Caco-2 (cell line): ENCODE measurements around the gene HMCN1. TPM values are rescaled to one million over a fixed set of nuclear protein-coding genes. Genes with fewer than 3 reads are reported as not detected.

Source experiments
- BruUV-seq: library from RNA; stranded (reverse); fragments of 400-500 nt; replicated peaks from 2 replicates; lab custom pipeline; 2021; lab: Mats Ljungman, UMichigan
- CTCF ChIA-PET: fragments of 300-600 bp; sonication (Branson Sonifier 250); formaldehyde crosslinking; loops from one replicate; lab custom pipeline; 2022; ENCODE audit warnings: antibody characterized with exemption; lab: Charles Lee
- POLR2A ChIA-PET: fragments of 300-600 bp; sonication (Branson Sonifier 250); formaldehyde crosslinking; loops from one replicate; lab custom pipeline; 2022; ENCODE audit warnings: antibody characterized with exemption; lab: Charles Lee
- DNase-seq, 2 experiments: peaks; one replicate each; pipeline versions ENCODE4 v3.0.0 to v3.0.0-alpha.2; 2020 to 2022
- H3K27me3 ChIP-seq: replicated peaks from 2 replicates; pipeline ENCODE4 v1.6.0; 2011; ENCODE audit warnings: low read length; ENCODE audit not compliant: control insufficient read depth, insufficient read depth
- H3K36me3 ChIP-seq: 2 replicates; pipeline ENCODE4 v1.5.1; 2011; ENCODE audit warnings: low read length; ENCODE audit not compliant: control insufficient read depth, insufficient read depth
- H3K4me1 ChIP-seq: fragments of 250-450 bp; sonication (Bioruptor Pico); 2 replicates; pipeline ENCODE4 v1.5.1; 2020; ENCODE audit warnings: mild to moderate bottlenecking
- H3K4me3 ChIP-seq: 2 replicates; pipeline ENCODE4 v1.5.1; 2011; ENCODE audit warnings: low read depth, mild to moderate bottlenecking, control low read depth, low read length
- H3K9me3 ChIP-seq: fragments of 250-450 bp; sonication (Bioruptor Pico); 2 replicates; pipeline ENCODE4 v1.5.1; 2020; ENCODE audit warnings: mild to moderate bottlenecking, moderate library complexity
- H3K27ac Mint-ChIP-seq: one replicate; pipeline ENCODE4 v1.8.0; 2022; ENCODE audit warnings: mixed read lengths; ENCODE audit not compliant: unreplicated experiment
- H3K27me3 Mint-ChIP-seq: one replicate; pipeline ENCODE4 v1.8.0; 2022; ENCODE audit warnings: mixed read lengths; ENCODE audit not compliant: insufficient read depth, unreplicated experiment
- H3K36me3 Mint-ChIP-seq: one replicate; pipeline ENCODE4 v1.8.0; 2022; ENCODE audit warnings: mild to moderate bottlenecking, mixed read lengths; ENCODE audit not compliant: insufficient read depth, unreplicated experiment
- H3K4me1 Mint-ChIP-seq: one replicate; pipeline ENCODE4 v1.8.0; 2022; ENCODE audit warnings: low read depth, mixed read lengths; ENCODE audit not compliant: unreplicated experiment
- H3K4me3 Mint-ChIP-seq: one replicate; pipeline ENCODE4 v1.8.0; 2022; ENCODE audit warnings: mild to moderate bottlenecking, moderate library complexity, mixed read lengths; ENCODE audit not compliant: unreplicated experiment
- H3K9me3 Mint-ChIP-seq: one replicate; pipeline ENCODE4 v1.8.0; 2022; ENCODE audit warnings: mixed read lengths; ENCODE audit not compliant: unreplicated experiment
- intact Hi-C: fragments of 100-400 bp; cut with micrococcal nuclease; formaldehyde crosslinking; loops from one replicate; pipeline ENCODE4 v1.10.0; 2022; ENCODE audit not compliant: unreplicated experiment
- total RNA-seq: library from RNA; stranded (reverse); gene quantifications from 2 replicates; pipeline ENCODE4 v1.2.3, GENCODE V29; 2022
- TF ChIP-seq, protein P1 (sequence below), 2 experiments: fragments of 200-600 bp in 1 of 2; IDR thresholded peaks; 1 replicate in 1 of 2; 2 replicates in 1 of 2; pipeline versions ENCODE4 v1.5.1 to v1.8.0; 2011 to 2022; ENCODE audit warnings: antibody characterized with exemption in 1 of 2, control low read depth in 1 of 2, inconsistent platforms in 1 of 2, low read depth in 1 of 2, low read length in 1 of 2, mild to moderate bottlenecking in 1 of 2, moderate library complexity in 1 of 2; ENCODE audit not compliant: insufficient read depth in 1 of 2, severe bottlenecking in 1 of 2, unreplicated experiment in 1 of 2

Gene HMCN1
- total RNA-seq, 1 experiment from 2014 or later: 0.02 TPM

GRCh38 chr1:186122837-186123236, 388.6 kb downstream of the HMCN1 start:
- Histone ChIP-seq H3K4me1 (no peaks in the 10 kb centered on the region), H3K27me3 (no peaks in the 10 kb centered on the region), H3K36me3 (no peaks in the 10 kb centered on the region), H3K9me3 (no peaks in the 10 kb centered on the region), H3K4me3 (no peak overlapping the region)
- intact Hi-C loops: no loop called here
- ChIA-PET POLR2A (no interaction called here), CTCF (no interaction called here)
- no peaks in the 10 kb centered on the region for H3K36me3 Mint-ChIP-seq
- no peak for DNase-seq
- no TSS peak for BruUV-seq
- H3K27ac Mint-ChIP-seq: no peak overlapping the region
- TF ChIP-seq, protein P1, sequence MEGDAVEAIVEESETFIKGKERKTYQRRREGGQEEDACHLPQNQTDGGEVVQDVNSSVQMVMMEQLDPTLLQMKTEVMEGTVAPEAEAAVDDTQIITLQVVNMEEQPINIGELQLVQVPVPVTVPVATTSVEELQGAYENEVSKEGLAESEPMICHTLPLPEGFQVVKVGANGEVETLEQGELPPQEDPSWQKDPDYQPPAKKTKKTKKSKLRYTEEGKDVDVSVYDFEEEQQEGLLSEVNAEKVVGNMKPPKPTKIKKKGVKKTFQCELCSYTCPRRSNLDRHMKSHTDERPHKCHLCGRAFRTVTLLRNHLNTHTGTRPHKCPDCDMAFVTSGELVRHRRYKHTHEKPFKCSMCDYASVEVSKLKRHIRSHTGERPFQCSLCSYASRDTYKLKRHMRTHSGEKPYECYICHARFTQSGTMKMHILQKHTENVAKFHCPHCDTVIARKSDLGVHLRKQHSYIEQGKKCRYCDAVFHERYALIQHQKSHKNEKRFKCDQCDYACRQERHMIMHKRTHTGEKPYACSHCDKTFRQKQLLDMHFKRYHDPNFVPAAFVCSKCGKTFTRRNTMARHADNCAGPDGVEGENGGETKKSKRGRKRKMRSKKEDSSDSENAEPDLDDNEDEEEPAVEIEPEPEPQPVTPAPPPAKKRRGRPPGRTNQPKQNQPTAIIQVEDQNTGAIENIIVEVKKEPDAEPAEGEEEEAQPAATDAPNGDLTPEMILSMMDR (IDR thresholded peaks at IDR 0.05; ENCODE audit: insufficient read depth in 1 of 2, low read depth in 1 of 2, low read length in 1 of 2, severe bottlenecking in 1 of 2, unreplicated experiment in 1 of 2): no peak
- no peaks in the 10 kb centered on the region for H3K9me3 Mint-ChIP-seq
- H3K27me3 Mint-ChIP-seq: peaks cover 13% of the 10 kb centered on the region
- H3K4me3 Mint-ChIP-seq: no peak overlapping the region
- H3K4me1 Mint-ChIP-seq: no peaks in the 10 kb centered on the region

DNA sequence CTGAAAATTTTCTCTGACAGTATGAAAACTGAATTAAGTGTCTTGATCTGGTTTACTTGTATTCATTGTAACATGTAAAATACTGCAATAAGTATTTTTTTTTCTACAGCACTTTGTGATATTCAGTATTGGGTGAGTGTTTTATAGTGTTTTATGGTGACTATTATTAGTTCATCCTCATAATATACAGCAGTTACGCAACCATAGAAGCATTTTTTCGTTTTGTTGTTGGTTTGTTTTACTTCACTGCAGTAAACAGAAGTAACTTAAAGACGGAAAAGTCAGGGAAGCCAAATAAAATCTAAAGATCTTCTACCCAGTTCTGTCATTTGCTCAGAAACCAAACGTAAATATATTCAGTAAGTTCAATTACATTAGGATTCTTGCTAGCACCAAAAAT, 390.8 kb downstream of the HMCN1 start:
- TF ChIP-seq, protein P1 (IDR thresholded peaks at IDR 0.05; ENCODE audit: insufficient read depth in 1 of 2, low read depth in 1 of 2, low read length in 1 of 2, severe bottlenecking in 1 of 2, unreplicated experiment in 1 of 2): no peak
- H3K4me1 Mint-ChIP-seq: no peaks in the 10 kb centered on the region
- no peak for DNase-seq
- no TSS peak for BruUV-seq
- intact Hi-C loops: no loop called here
- POLR2A ChIA-PET: no interaction called here
- H3K4me1 ChIP-seq: no peaks in the 10 kb centered on the region
- H3K27me3 Mint-ChIP-seq: peaks cover 13% of the 10 kb centered on the region
- H3K9me3 ChIP-seq: no peaks in the 10 kb centered on the region
- H3K27ac Mint-ChIP-seq: no peak overlapping the region
- no peaks in the 10 kb centered on the region for H3K27me3 ChIP-seq
- no peaks in the 10 kb centered on the region for H3K36me3 Mint-ChIP-seq
- no peaks in the 10 kb centered on the region for H3K36me3 ChIP-seq
- CTCF ChIA-PET: no interaction called here
- no peak overlapping the region for H3K4me3 Mint-ChIP-seq
- H3K4me3 ChIP-seq: no peak overlapping the region
- no peaks in the 10 kb centered on the region for H3K9me3 Mint-ChIP-seq

- Mint-ChIP-seq H3K9me3 (no peaks in the 10 kb centered on the region), H3K36me3 (no peaks in the 10 kb centered on the region), H3K27ac (no peak overlapping the region), H3K27me3 (peaks cover 13% of the 10 kb centered on the region), H3K4me1 (no peaks in the 10 kb centered on the region), H3K4me3 (no peak overlapping the region)
- intact Hi-C loops: no loop called here
- BruUV-seq: no TSS peak
- Histone ChIP-seq H3K36me3 (no peaks in the 10 kb centered on the region), H3K27me3 (no peaks in the 10 kb centered on the region), H3K4me3 (no peak overlapping the region), H3K4me1 (no peaks in the 10 kb centered on the region), H3K9me3 (no peaks in the 10 kb centered on the region)
- DNase-seq: no peak
- POLR2A ChIA-PET: no interaction called here
- TF ChIP-seq, protein P1 (IDR thresholded peaks at IDR 0.05; ENCODE audit: insufficient read depth in 1 of 2, low read depth in 1 of 2, low read length in 1 of 2, severe bottlenecking in 1 of 2, unreplicated experiment in 1 of 2): no peak
- CTCF ChIA-PET: no interaction called here
Measured at GRCh38 chr1:186125511-186125910, 391.3 kb downstream of the HMCN1 start.
